Effector memory CD8-positive, alpha-beta T cell (primary cell): ENCODE measurements around the gene NACC2.

Experiments used
- ATAC-seq: fragments of 150-1000 bp; cut with Tn5 transposase; replicated peaks from 2 replicates; pipeline ENCODE4 v1.10.0; 2021; ENCODE audit warnings: mild to moderate bottlenecking, moderate library complexity
- DNase-seq, 3 experiments: peaks; one replicate each; pipeline ENCODE4 v3.0.0; 2021
- H3K27ac Mint-ChIP-seq, 2 donors: one replicate each; pipeline ENCODE4 v1.8.0; 2022; ENCODE audit warnings: mild to moderate bottlenecking in 2 of 2, mixed read lengths in 2 of 2, moderate library complexity in 2 of 2
- H3K27me3 Mint-ChIP-seq, 2 donors: one replicate each; pipeline ENCODE4 v1.8.0; 2022; ENCODE audit warnings: mixed read lengths in 2 of 2
- H3K36me3 Mint-ChIP-seq: one replicate; pipeline ENCODE4 v1.8.0; 2022; ENCODE audit warnings: mild to moderate bottlenecking, moderate library complexity, mixed read lengths; ENCODE audit not compliant: insufficient read depth
- H3K4me1 Mint-ChIP-seq, 2 donors: one replicate each; pipeline ENCODE4 v1.8.0; 2022; ENCODE audit warnings: low read depth in 2 of 2, mixed read lengths in 2 of 2
- H3K4me3 Mint-ChIP-seq, 2 donors: one replicate each; pipeline ENCODE4 v1.8.0; 2022; ENCODE audit warnings: mild to moderate bottlenecking in 2 of 2, mixed read lengths in 2 of 2, moderate library complexity in 2 of 2
- H3K9me3 Mint-ChIP-seq, 2 donors: one replicate each; pipeline ENCODE4 v1.8.0; 2022; ENCODE audit warnings: mixed read lengths in 2 of 2

The NACC2 gene

GRCh38 chr9:136090056-136090735 lies 4.9 kb downstream of the NACC2 start:
- DNase-seq (no peak), ATAC-seq (no peak)
- H3K4me1 Mint-ChIP-seq, result peaks cover 18 to 20% of the 10 kb centered on the region in 2 donors
- no peaks in the 10 kb centered on the region for H3K9me3 Mint-ChIP-seq
- peak overlapping the region; percentile 58 to 68 for H3K27ac Mint-ChIP-seq
- no peaks in the 10 kb centered on the region for H3K27me3 Mint-ChIP-seq
- no peak overlapping the region for H3K4me3 Mint-ChIP-seq
- peaks cover 4% of the 10 kb centered on the region for H3K36me3 Mint-ChIP-seq

- H3K27me3 Mint-ChIP-seq, result no peaks in the 10 kb centered on the region
- DNase-seq, result no peak
- peaks cover 19 to 21% of the 10 kb centered on the region in 2 donors for H3K4me1 Mint-ChIP-seq
- peaks cover 4% of the 10 kb centered on the region for H3K36me3 Mint-ChIP-seq
- no peaks in the 10 kb centered on the region for H3K9me3 Mint-ChIP-seq
- peak overlapping the region; percentile 58 to 68 for H3K27ac Mint-ChIP-seq
- no peak overlapping the region for H3K4me3 Mint-ChIP-seq
- ATAC-seq, result no peak
These were observed 5.4 kb downstream of the NACC2 start for GRCh38 chr9:136089697-136090045.

- no peak overlapping the region for H3K4me3 Mint-ChIP-seq
- no peaks in the 10 kb centered on the region for H3K27me3 Mint-ChIP-seq
- DNase-seq, result no peak
- H3K9me3 Mint-ChIP-seq, result no peaks in the 10 kb centered on the region
- H3K36me3 Mint-ChIP-seq, result peaks cover 4% of the 10 kb centered on the region
- peak; percentile 59 for ATAC-seq
- peak overlapping the region; percentile 58 to 68 for H3K27ac Mint-ChIP-seq
- peaks cover 25 to 27% of the 10 kb centered on the region in 2 donors for H3K4me1 Mint-ChIP-seq
These were observed 6.0 kb downstream of the NACC2 start for GRCh38 chr9:136088939-136089696.

- Mint-ChIP-seq H3K27me3 (no peaks in the 10 kb centered on the region), H3K4me3 (no peak overlapping the region), H3K27ac (no peak overlapping the region), H3K4me1 (peaks cover 25 to 26% of the 10 kb centered on the region in 2 donors), H3K36me3 (peaks cover 7% of the 10 kb centered on the region), H3K9me3 (no peaks in the 10 kb centered on the region)
- ATAC-seq (no peak), DNase-seq (no peak)
These were observed 6.6 kb downstream of the NACC2 start for GRCh38 chr9:136088481-136088938.

- no peak for ATAC-seq
- no peak overlapping the region for H3K27ac Mint-ChIP-seq
- no peaks in the 10 kb centered on the region for H3K27me3 Mint-ChIP-seq
- H3K4me3 Mint-ChIP-seq, result no peak overlapping the region
- H3K9me3 Mint-ChIP-seq, result no peaks in the 10 kb centered on the region
- DNase-seq, result no peak
- peaks cover 7% of the 10 kb centered on the region for H3K36me3 Mint-ChIP-seq
- peaks cover 25 to 27% of the 10 kb centered on the region in 2 donors for H3K4me1 Mint-ChIP-seq
These were observed 7.2 kb downstream of the NACC2 start for GRCh38 chr9:136087741-136088480.

- ATAC-seq (no peak), DNase-seq (no peak)
- Mint-ChIP-seq H3K4me3 (no peak overlapping the region), H3K36me3 (peaks cover 7% of the 10 kb centered on the region), H3K27me3 (no peaks in the 10 kb centered on the region), H3K9me3 (no peaks in the 10 kb centered on the region), H3K4me1 (peaks cover 23 to 28% of the 10 kb centered on the region in 2 donors), H3K27ac (peak overlapping the region in 1 of 2 donors; percentile 38)
These were observed 7.9 kb downstream of the NACC2 start for GRCh38 chr9:136086951-136087740.

- peaks cover 7% of the 10 kb centered on the region for H3K36me3 Mint-ChIP-seq
- H3K27me3 Mint-ChIP-seq, result no peaks in the 10 kb centered on the region
- no peaks in the 10 kb centered on the region for H3K9me3 Mint-ChIP-seq
- DNase-seq (no peak), ATAC-seq (no peak)
- H3K4me1 Mint-ChIP-seq, result peaks cover 16 to 23% of the 10 kb centered on the region in 2 donors
- no peak overlapping the region for H3K4me3 Mint-ChIP-seq
- peak overlapping the region in 1 of 2 donors; percentile 38 for H3K27ac Mint-ChIP-seq
These were observed 8.7 kb downstream of the NACC2 start for GRCh38 chr9:136086213-136086881.

GRCh38 chr9:136085815-136086212 lies 9.3 kb downstream of the NACC2 start:
- DNase-seq, result no peak
- Mint-ChIP-seq H3K4me1 (peaks cover 15 to 22% of the 10 kb centered on the region in 2 donors), H3K36me3 (peaks cover 7% of the 10 kb centered on the region)

GRCh38 chr9:136084063-136084944 lies 10.8 kb downstream of the NACC2 start:
- peak overlapping the region in 1 of 2 donors; percentile 78 for H3K27ac Mint-ChIP-seq
- no peaks in the 10 kb centered on the region for H3K9me3 Mint-ChIP-seq
- DNase-seq, result no peak
- H3K4me3 Mint-ChIP-seq, result no peak overlapping the region
- peaks cover 22 to 23% of the 10 kb centered on the region in 2 donors for H3K4me1 Mint-ChIP-seq
- H3K27me3 Mint-ChIP-seq, result no peaks in the 10 kb centered on the region
- ATAC-seq, result no peak
- H3K36me3 Mint-ChIP-seq, result peaks cover 7% of the 10 kb centered on the region

More at GRCh38 chr9:136085815-136086212, 9.3 kb downstream of the NACC2 start:
- no peak for ATAC-seq
- Mint-ChIP-seq H3K9me3 (no peaks in the 10 kb centered on the region), H3K27ac (no peak overlapping the region), H3K4me3 (no peak overlapping the region), H3K27me3 (no peaks in the 10 kb centered on the region)

GRCh38 chr9:136083558-136084062 lies 11.5 kb downstream of the NACC2 start:
- Mint-ChIP-seq H3K36me3 (peaks cover 7% of the 10 kb centered on the region), H3K9me3 (no peaks in the 10 kb centered on the region), H3K4me1 (peaks cover 27% of the 10 kb centered on the region in 2 donors), H3K27me3 (no peaks in the 10 kb centered on the region), H3K4me3 (no peak overlapping the region), H3K27ac (no peak overlapping the region)
- ATAC-seq, result no peak
- DNase-seq, result no peak

- no peaks in the 10 kb centered on the region for H3K9me3 Mint-ChIP-seq
- DNase-seq, result no peak
- no peak overlapping the region for H3K4me3 Mint-ChIP-seq
These were observed 12.4 kb downstream of the NACC2 start for GRCh38 chr9:136082496-136083361.

More at GRCh38 chr9:136082496-136083361, 12.4 kb downstream of the NACC2 start:
- ATAC-seq, result no peak
- peak overlapping the region; percentile 4 to 39 for H3K27ac Mint-ChIP-seq
- H3K36me3 Mint-ChIP-seq, result peaks cover 13% of the 10 kb centered on the region
- H3K27me3 Mint-ChIP-seq, result no peaks in the 10 kb centered on the region
- peaks cover 27% of the 10 kb centered on the region in 2 donors for H3K4me1 Mint-ChIP-seq
